ENCODE measurements around the gene PRC1.
"Not testable (repeated sequence)": the region's sequence is repeated elsewhere in the genome, so short reads cannot be mapped to it uniquely, and the experiment has no call there.

PRC1 gene

DNA sequence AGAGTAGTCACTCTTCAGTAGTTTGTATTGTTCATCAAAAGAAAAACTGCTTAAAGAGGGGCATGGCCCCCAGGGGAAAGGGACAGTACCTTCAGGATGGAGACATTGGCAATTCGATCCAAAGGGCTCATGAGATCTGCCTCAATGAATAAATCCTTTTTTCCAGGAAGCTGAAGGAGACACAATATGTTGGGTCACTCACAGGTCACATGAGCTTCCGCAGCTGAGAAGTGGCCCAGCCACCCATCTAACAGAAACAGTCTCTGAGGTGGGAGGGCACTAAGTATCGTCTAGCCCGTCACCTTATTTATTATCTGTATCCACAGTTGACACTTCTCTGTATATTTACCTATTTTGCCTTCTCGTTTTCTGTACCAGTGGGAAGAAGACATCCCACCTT is 23.4 kb upstream of the PRC1 start:
- Histone ChIP-seq H4K91ac (ENCODE audit: low read depth, low read length, poor library complexity) (no peak overlapping the region), H2BK12ac (ENCODE audit: low read length) (no peak overlapping the region), H2AK5ac (ENCODE audit: low read depth, low read length) (no peak overlapping the region), H3K23ac (ENCODE audit: low read depth, low read length, poor library complexity) (no peak overlapping the region), H3K4me3 (ENCODE audit: low read length in 2 of 2) (no peak overlapping the region), H3K4ac (ENCODE audit: low read length) (no peak overlapping the region), H3K4me2 (ENCODE audit: insufficient read depth, low read length, poor library complexity, severe bottlenecking) (no peak overlapping the region), H4K8ac (ENCODE audit: low read depth, low read length) (no peak overlapping the region), H3K9ac (ENCODE audit: low read depth, low read length, poor library complexity) (no peak overlapping the region), H3K18ac (ENCODE audit: low read length) (no peak overlapping the region), H3K79me1 (ENCODE audit: low read depth, low read length) (no peaks in the 10 kb centered on the region), H3K14ac (ENCODE audit: low read length) (no peak overlapping the region), H2BK120ac (ENCODE audit: low read depth, low read length) (no peak overlapping the region), H3K36me3 (replicated peaks in 1 of 2; ENCODE audit: control insufficient read depth in 2 of 2, insufficient read depth in 2 of 2, low read length in 2 of 2) (peaks cover 13 to 48% of the 10 kb centered on the region in 2 donors), H3K4me1 (ENCODE audit: control insufficient read depth in 2 of 2, insufficient read depth in 1 of 2, low read depth in 1 of 2, low read length in 2 of 2) (peaks cover 2 to 8% of the 10 kb centered on the region in 2 donors), H3K27me3 (ENCODE audit: control insufficient read depth in 3 of 3, insufficient read depth in 3 of 3, low read depth in 1 of 3, low read length in 3 of 3) (no peaks in the 10 kb centered on the region), H2AFZ (ENCODE audit: low read length) (no peak overlapping the region), H2BK15ac (ENCODE audit: low read length) (no peak overlapping the region), H3K9me3 (replicated peaks in 1 of 2; ENCODE audit: control insufficient read depth in 2 of 2, insufficient read depth in 1 of 2, low read depth in 1 of 2, low read length in 2 of 2) (peaks cover 0 to 2% of the 10 kb centered on the region in 2 donors), H2BK5ac (ENCODE audit: low read length) (no peak overlapping the region), H3K27ac (replicated peaks; ENCODE audit: low read length) (no peak overlapping the region)
- WGBS, 2 donors (ENCODE audit: extremely low coverage in 2 of 2, insufficient read length in 2 of 2, insufficient replicate concordance in 1 of 2): no CpG with 5 or more reads among the region's 5 CpGs
- no peak for DNase-seq (ENCODE audit: low spot score)

DNA sequence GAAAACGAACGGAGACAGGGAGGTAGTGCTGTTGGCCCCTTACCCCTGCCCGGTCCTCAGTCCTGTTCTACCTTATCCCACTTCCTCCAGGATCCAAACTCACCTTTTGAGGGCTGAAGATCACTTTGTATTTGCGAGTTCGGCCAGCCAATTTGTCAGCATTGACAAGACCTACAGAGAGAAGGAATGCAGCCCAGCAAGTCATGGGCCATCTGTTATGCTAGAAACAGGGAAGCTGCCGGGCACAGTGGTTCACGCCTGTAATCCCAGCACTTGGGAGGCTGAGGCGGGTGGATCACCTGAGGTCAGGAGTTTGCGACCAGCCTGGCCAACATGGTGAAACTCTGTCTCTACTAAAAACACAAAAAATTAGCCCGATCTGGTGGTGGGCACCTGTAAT is 19.4 kb upstream of the PRC1 start:
- not testable (repeated sequence) for DNase-seq (ENCODE audit: low spot score); H3K27me3 ChIP-seq (ENCODE audit: control insufficient read depth in 3 of 3, insufficient read depth in 3 of 3, low read depth in 1 of 3, low read length in 3 of 3); H3K4me2 ChIP-seq (ENCODE audit: insufficient read depth, low read length, poor library complexity, severe bottlenecking); H2BK15ac ChIP-seq (ENCODE audit: low read length); H2BK5ac ChIP-seq (ENCODE audit: low read length); H3K4me3 ChIP-seq (ENCODE audit: low read length in 2 of 2); H3K79me1 ChIP-seq (ENCODE audit: low read depth, low read length); H3K4me1 ChIP-seq (ENCODE audit: control insufficient read depth in 2 of 2, insufficient read depth in 1 of 2, low read depth in 1 of 2, low read length in 2 of 2); H4K8ac ChIP-seq (ENCODE audit: low read depth, low read length); H3K18ac ChIP-seq (ENCODE audit: low read length); H4K91ac ChIP-seq (ENCODE audit: low read depth, low read length, poor library complexity); H3K9ac ChIP-seq (ENCODE audit: low read depth, low read length, poor library complexity); H2AK5ac ChIP-seq (ENCODE audit: low read depth, low read length); H2BK120ac ChIP-seq (ENCODE audit: low read depth, low read length); H3K4ac ChIP-seq (ENCODE audit: low read length); H3K14ac ChIP-seq (ENCODE audit: low read length); H3K9me3 ChIP-seq (replicated peaks in 1 of 2; ENCODE audit: control insufficient read depth in 2 of 2, insufficient read depth in 1 of 2, low read depth in 1 of 2, low read length in 2 of 2); H2BK12ac ChIP-seq (ENCODE audit: low read length); H2AFZ ChIP-seq (ENCODE audit: low read length); H3K23ac ChIP-seq (ENCODE audit: low read depth, low read length, poor library complexity); H3K27ac ChIP-seq (replicated peaks; ENCODE audit: low read length)
- H3K36me3 ChIP-seq (replicated peaks in 1 of 2; ENCODE audit: control insufficient read depth in 2 of 2, insufficient read depth in 2 of 2, low read length in 2 of 2): peaks cover 25 to 78% of the 10 kb centered on the region in 2 donors
- WGBS, 2 donors (ENCODE audit: extremely low coverage in 2 of 2, insufficient read length in 2 of 2, insufficient replicate concordance in 1 of 2): no CpG with 5 or more reads among the region's 10 CpGs

DNA sequence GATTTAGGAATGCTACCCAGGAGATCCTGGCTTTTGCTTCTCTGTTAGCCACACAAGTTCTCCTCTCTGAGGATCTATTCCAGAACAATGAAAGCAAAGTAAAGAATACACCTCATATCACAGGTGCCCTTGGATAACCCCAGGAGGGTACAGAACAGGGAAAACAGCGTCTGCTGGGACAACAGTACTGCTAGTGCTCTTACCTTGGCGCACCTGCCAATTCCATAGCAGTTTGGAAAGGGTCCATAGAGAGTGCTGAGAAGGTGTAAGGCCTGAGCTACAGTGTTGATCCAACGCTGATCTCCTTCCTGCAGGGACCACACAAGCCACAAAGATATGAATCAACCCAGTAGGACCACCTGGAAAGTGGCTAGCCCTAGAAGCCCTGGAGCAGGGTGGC is 12.9 kb upstream of the PRC1 start:
- no peak overlapping the region for H3K9ac ChIP-seq (ENCODE audit: low read depth, low read length, poor library complexity)
- no peak overlapping the region for H3K4me2 ChIP-seq (ENCODE audit: insufficient read depth, low read length, poor library complexity, severe bottlenecking)
- no peak overlapping the region for H3K18ac ChIP-seq (ENCODE audit: low read length)
- WGBS, 2 donors (ENCODE audit: extremely low coverage in 2 of 2, insufficient read length in 2 of 2, insufficient replicate concordance in 1 of 2): no CpG with 5 or more reads among the region's 3 CpGs
- H3K27ac ChIP-seq (replicated peaks; ENCODE audit: low read length): no peak overlapping the region
- H2AFZ ChIP-seq (ENCODE audit: low read length): no peak overlapping the region
- no peak overlapping the region for H2BK5ac ChIP-seq (ENCODE audit: low read length)
- no peak overlapping the region for H2BK12ac ChIP-seq (ENCODE audit: low read length)
- no peak overlapping the region for H4K91ac ChIP-seq (ENCODE audit: low read depth, low read length, poor library complexity)
- H3K27me3 ChIP-seq (ENCODE audit: control insufficient read depth in 3 of 3, insufficient read depth in 3 of 3, low read depth in 1 of 3, low read length in 3 of 3): no peaks in the 10 kb centered on the region
- H3K36me3 ChIP-seq (replicated peaks in 1 of 2; ENCODE audit: control insufficient read depth in 2 of 2, insufficient read depth in 2 of 2, low read length in 2 of 2): peaks cover 51 to 93% of the 10 kb centered on the region in 2 donors
- no peaks in the 10 kb centered on the region for H3K4me1 ChIP-seq (ENCODE audit: control insufficient read depth in 2 of 2, insufficient read depth in 1 of 2, low read depth in 1 of 2, low read length in 2 of 2)
- H3K79me1 ChIP-seq (ENCODE audit: low read depth, low read length): no peaks in the 10 kb centered on the region
- no peak for DNase-seq (ENCODE audit: low spot score)
- H2BK120ac ChIP-seq (ENCODE audit: low read depth, low read length): no peak overlapping the region
- H3K4me3 ChIP-seq (ENCODE audit: low read length in 2 of 2): no peak overlapping the region
- no peak overlapping the region for H3K4ac ChIP-seq (ENCODE audit: low read length)
- no peak overlapping the region for H3K14ac ChIP-seq (ENCODE audit: low read length)
- no peak overlapping the region for H4K8ac ChIP-seq (ENCODE audit: low read depth, low read length)
- H2BK15ac ChIP-seq (ENCODE audit: low read length): no peak overlapping the region
- H2AK5ac ChIP-seq (ENCODE audit: low read depth, low read length): no peak overlapping the region
- H3K9me3 ChIP-seq (replicated peaks in 1 of 2; ENCODE audit: control insufficient read depth in 2 of 2, insufficient read depth in 1 of 2, low read depth in 1 of 2, low read length in 2 of 2): no peaks in the 10 kb centered on the region
- no peak overlapping the region for H3K23ac ChIP-seq (ENCODE audit: low read depth, low read length, poor library complexity)

DNA sequence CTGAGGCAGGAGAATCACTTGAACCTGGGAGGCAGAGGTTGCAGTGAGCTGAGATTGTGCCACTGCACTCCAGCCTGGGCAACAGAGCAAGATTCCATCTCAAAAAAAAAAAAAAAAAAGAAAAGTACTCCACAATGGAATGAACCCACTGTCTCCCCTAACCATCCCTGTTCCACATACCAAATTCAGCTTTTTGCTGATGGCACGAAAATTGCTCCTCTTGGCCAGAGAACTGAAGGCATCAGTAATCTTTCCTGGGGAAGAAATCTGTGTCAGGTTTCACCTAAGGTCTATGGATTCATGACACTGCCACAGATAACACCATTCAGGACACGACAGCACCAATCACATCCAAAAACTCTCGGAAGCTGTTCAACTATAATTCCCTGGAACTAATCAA is 6.9 kb upstream of the PRC1 start:
- Histone ChIP-seq H4K8ac (ENCODE audit: low read depth, low read length) (no peak overlapping the region), H3K4me3 (ENCODE audit: low read length in 2 of 2) (no peak overlapping the region), H2BK5ac (ENCODE audit: low read length) (no peak overlapping the region), H3K4me1 (ENCODE audit: control insufficient read depth in 2 of 2, insufficient read depth in 1 of 2, low read depth in 1 of 2, low read length in 2 of 2) (no peaks in the 10 kb centered on the region), H3K27me3 (ENCODE audit: control insufficient read depth in 3 of 3, insufficient read depth in 3 of 3, low read depth in 1 of 3, low read length in 3 of 3) (no peaks in the 10 kb centered on the region), H3K9me3 (replicated peaks in 1 of 2; ENCODE audit: control insufficient read depth in 2 of 2, insufficient read depth in 1 of 2, low read depth in 1 of 2, low read length in 2 of 2) (no peaks in the 10 kb centered on the region), H2BK15ac (ENCODE audit: low read length) (no peak overlapping the region), H3K23ac (ENCODE audit: low read depth, low read length, poor library complexity) (no peak overlapping the region), H3K18ac (ENCODE audit: low read length) (no peak overlapping the region), H3K4me2 (ENCODE audit: insufficient read depth, low read length, poor library complexity, severe bottlenecking) (no peak overlapping the region), H2AK5ac (ENCODE audit: low read depth, low read length) (no peak overlapping the region), H3K79me1 (ENCODE audit: low read depth, low read length) (no peaks in the 10 kb centered on the region), H3K9ac (ENCODE audit: low read depth, low read length, poor library complexity) (no peak overlapping the region), H3K14ac (ENCODE audit: low read length) (no peak overlapping the region), H2BK12ac (ENCODE audit: low read length) (no peak overlapping the region), H2BK120ac (ENCODE audit: low read depth, low read length) (no peak overlapping the region), H3K27ac (replicated peaks; ENCODE audit: low read length) (no peak overlapping the region), H4K91ac (ENCODE audit: low read depth, low read length, poor library complexity) (no peak overlapping the region), H3K4ac (ENCODE audit: low read length) (no peak overlapping the region), H3K36me3 (replicated peaks in 1 of 2; ENCODE audit: control insufficient read depth in 2 of 2, insufficient read depth in 2 of 2, low read length in 2 of 2) (peaks cover 44 to 94% of the 10 kb centered on the region in 2 donors), H2AFZ (ENCODE audit: low read length) (no peak overlapping the region)
- no peak for DNase-seq (ENCODE audit: low spot score)
- no CpG with 5 or more reads among the region's 3 CpGs for WGBS, 2 donors (ENCODE audit: extremely low coverage in 2 of 2, insufficient read length in 2 of 2, insufficient replicate concordance in 1 of 2)

Measured in neuronal stem cell (in vitro differentiated cells).